GM10847 (cell line): ENCODE measurements around the gene SNX5.

Experiments used
- POLR2A ChIP-seq: IDR thresholded peaks from 2 replicates; pipeline ENCODE4 v1.6.1; 2011; ENCODE audit not compliant: insufficient read length; ENCODE audit errors: extremely low read depth

The SNX5 gene

GRCh38 chr20:18001131-18001921 is 32.7 kb upstream of the SNX5 start:
- no peak for TF ChIP-seq POLR2A

DNA sequence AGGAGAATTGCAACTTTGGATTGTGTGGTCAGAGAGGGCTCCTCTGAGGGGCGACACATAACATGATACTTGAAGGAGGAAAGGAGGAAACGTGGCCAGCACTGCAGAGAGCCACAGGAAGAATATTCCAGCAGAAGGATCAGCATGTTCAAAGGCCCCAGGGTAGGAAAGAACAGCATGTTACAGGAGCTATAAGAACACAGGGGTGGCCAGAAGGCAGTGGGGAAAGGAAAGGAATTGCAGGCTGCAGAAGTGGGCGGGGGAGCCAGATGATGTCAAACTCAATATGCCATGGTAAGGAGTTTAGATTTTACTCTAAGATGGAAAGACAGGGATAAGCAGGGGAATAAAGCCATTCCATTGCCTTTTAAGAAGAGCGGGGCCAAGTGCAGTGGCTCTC is 31.0 kb upstream of the SNX5 start:
- TF ChIP-seq POLR2A = no peak

GRCh38 chr20:17998446-17998845 is 29.9 kb upstream of the SNX5 start:
- TF ChIP-seq POLR2A = no peak

- no peak for TF ChIP-seq POLR2A
These were observed 27.6 kb upstream of the SNX5 start for GRCh38 chr20:17995967-17996819.

DNA sequence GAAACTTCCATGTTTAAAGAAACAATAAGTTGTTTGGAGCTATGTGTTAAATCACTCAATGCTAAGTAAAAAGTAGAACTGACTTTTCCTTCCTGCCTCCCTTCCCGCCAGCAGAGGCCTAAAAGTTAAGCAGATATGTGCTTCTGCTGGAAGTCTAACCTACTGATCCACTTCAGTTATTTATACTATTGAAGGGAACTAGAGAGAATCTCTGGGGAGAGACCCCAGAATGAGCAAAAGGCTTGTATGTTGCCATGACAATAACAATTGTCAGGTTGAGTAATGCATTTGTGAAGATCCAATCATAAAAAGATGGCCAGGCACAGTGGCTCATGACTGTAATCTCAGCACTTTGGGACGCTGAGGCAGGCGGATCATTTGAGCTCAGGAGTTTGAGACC is 25.0 kb upstream of the SNX5 start:
- no peak for TF ChIP-seq POLR2A

GRCh38 chr20:17992847-17993513 is 24.4 kb upstream of the SNX5 start:
- TF ChIP-seq POLR2A = no peak

DNA sequence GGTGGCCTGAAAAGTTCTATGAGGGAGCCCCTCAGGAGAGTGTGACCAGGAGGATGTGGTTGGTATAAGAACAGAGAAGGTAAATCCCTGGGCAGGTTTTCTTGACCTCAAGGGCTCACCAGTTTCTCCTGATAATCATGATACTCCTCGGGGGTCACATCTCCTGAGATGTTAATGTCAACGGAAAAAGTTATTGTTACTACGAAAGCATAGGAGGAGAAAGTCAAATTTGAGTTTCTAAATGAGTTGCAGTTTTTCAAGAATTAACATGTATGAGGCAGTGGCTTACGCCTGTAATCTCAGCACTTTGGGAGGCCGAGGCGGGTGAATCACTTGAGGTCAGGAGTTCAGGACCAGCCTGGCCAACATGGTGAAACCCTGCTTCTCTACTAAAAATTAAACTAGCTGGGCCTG is 23.6 kb upstream of the SNX5 start:
- no peak for TF ChIP-seq POLR2A

- TF ChIP-seq POLR2A = no peak
These were observed 21.8 kb upstream of the SNX5 start for GRCh38 chr20:17990278-17990972.

- no peak for TF ChIP-seq POLR2A
These were observed 19.4 kb upstream of the SNX5 start for GRCh38 chr20:17987988-17988387.

DNA sequence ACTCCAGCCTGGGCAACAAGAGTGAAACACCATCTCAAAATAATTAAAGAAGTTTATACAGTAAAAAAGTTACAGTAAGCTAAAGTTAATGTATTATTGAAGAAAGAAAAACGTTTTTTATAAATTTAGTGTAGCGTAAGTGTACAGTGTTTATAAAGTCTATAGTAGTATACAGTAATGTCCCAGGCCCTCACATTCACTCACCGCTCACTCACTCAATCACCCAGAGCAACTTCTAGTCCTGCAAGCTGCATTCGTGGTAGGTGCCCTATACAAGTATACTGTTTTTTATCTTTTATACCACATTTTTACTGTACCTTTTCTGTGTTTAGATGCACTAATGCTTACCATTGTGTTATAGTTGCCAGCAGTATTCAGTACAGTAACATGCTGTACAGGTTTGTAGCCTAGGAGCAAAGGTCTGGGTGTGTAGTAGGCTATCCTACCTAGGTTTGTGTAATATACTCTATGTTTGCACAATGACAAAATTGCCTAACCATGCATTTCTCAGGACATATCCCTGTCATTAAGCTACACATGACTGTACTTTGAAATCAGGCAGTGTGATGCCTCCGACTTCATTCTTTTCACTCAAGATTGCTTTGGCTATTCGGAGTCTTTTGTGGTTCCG is 16.9 kb upstream of the SNX5 start:
- no peak for TF ChIP-seq POLR2A

GRCh38 chr20:17976305-17976704 is 7.7 kb upstream of the SNX5 start:
- no peak for TF ChIP-seq POLR2A

- no peak for TF ChIP-seq POLR2A
These were observed 3.5 kb upstream of the SNX5 start for GRCh38 chr20:17972121-17972520.

GRCh38 chr20:17971300-17972013 is 2.9 kb upstream of the SNX5 start:
- no peak for TF ChIP-seq POLR2A

DNA sequence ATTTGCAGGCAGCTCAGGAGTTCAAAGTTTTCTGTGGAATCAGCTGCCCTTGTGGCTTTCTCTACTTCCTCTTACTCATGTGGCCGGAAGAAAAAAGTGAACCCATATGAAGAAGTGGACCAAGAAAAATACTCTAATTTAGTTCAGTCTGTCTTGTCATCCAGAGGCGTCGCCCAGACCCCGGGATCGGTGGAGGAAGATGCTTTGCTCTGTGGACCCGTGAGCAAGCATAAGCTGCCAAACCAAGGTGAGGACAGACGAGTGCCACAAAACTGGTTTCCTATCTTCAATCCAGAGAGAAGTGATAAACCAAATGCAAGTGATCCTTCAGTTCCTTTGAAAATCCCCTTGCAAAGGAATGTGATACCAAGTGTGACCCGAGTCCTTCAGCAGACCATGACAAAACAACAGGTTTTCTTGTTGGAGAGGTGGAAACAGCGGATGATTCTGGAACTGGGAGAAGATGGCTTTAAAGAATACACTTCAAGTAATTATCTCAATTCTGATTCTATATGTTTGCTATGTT is 1.4 kb upstream of the SNX5 start:
- peak; percentile 45 for TF ChIP-seq POLR2A

DNA sequence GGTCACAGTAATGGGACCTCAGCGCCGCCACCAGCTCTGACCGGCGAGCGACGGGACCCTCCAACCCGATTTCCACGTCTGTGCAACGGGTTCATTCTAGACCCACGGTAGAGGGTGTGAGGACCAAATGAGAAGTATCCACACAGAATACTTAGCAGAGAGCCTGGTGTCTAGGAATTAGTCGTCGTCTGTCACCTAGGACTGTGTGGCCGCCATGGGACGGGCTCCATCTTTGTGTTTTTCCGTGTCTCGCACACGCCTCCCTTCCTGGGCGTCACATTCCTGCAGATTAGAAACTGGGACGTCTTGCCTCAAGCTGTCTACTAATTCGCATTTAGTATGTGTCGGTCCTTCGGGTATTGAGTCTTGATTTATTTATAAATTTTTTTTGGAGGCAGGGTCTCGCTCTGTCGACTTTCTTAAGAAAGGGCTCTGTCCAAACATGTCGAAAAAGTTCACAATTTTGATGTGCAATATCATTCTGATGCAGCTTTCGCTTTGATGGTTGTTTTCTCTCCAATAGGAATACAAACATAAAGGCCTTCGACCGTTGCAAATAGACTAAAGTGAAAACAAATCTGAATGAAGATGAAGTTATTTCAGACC is 787 bp upstream of the SNX5 start:
- TF ChIP-seq POLR2A = no peak
